RKO (cell line): Measurements from ENCODE around the gene LYPD6.
"Not testable (repeated sequence)": the region's sequence is repeated elsewhere in the genome, so short reads cannot be mapped to it uniquely, and the experiment has no call there.

Source experiments
- DNase-seq: peaks from one replicate; pipeline ENCODE4 v3.0.0-alpha.2; 2016; ENCODE audit warnings: low spot score

LYPD6 gene, protein sequence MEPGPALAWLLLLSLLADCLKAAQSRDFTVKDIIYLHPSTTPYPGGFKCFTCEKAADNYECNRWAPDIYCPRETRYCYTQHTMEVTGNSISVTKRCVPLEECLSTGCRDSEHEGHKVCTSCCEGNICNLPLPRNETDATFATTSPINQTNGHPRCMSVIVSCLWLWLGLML

GRCh38 chr2:149330127-149331022 is at the start of gene LYPD6:
Gene LYPD6, plus strand, starts transcription at chr2:149330587. Its CDS starts 107,122 bp downstream, at chr2:149437709.
- DNase-seq: peak; percentile 80

DNA sequence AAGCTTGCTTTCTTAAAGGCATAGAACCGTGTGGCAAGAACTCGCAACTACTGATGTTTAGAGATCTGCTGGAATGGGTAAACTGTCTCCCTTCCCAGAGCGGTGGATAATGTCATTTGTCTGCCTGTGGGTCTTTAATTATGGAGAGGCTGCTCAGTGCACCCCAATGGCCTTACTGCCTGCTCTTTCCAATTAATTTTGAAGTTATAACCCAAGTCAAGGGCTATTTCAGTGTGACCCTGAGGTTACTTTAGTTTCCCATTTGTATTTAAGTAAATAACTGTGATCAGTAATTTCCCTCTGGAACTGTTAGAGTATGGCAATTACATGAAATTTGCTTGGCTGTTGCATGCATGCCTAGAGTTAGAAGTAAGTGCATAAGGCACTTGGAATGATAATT is 48.9 kb upstream of the LYPD6 start:
- no peak for DNase-seq

GRCh38 chr2:149290662-149291061 is 39.7 kb upstream of the LYPD6 start:
- DNase-seq: no peak

GRCh38 chr2:149291881-149292280 is 38.5 kb upstream of the LYPD6 start:
- DNase-seq: no peak

GRCh38 chr2:149296031-149296430 is 34.4 kb upstream of the LYPD6 start:
- DNase-seq: no peak

DNA sequence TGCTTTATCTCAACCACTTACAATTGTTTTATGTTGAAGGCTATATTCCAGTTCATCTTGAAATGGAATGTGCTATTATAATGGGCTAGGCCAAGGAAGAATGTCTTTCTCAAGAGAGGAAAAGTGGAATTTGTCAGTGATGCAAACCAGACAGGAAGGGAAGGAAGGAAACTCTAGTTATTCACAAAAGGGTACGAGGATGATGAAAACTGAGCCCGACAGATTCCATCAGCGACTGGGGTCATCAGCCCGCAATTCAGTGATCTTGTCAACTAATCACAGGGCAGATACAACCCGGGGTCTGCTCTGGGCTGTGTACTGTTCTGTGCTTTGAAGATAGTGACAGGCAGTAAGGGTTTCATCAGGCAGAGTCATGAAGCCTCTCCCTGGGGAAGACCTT is 23.4 kb upstream of the LYPD6 start:
- DNase-seq: no peak

- DNase-seq: no peak
Measured at GRCh38 chr2:149310349-149310748, 20.0 kb upstream of the LYPD6 start.

- no peak for DNase-seq
Measured at GRCh38 chr2:149312039-149312438, 18.3 kb upstream of the LYPD6 start.

- DNase-seq: peak; percentile 45
Measured at GRCh38 chr2:149313512-149313972, 16.8 kb upstream of the LYPD6 start.

- no peak for DNase-seq
Measured at GRCh38 chr2:149314687-149315086, 15.7 kb upstream of the LYPD6 start.

DNA sequence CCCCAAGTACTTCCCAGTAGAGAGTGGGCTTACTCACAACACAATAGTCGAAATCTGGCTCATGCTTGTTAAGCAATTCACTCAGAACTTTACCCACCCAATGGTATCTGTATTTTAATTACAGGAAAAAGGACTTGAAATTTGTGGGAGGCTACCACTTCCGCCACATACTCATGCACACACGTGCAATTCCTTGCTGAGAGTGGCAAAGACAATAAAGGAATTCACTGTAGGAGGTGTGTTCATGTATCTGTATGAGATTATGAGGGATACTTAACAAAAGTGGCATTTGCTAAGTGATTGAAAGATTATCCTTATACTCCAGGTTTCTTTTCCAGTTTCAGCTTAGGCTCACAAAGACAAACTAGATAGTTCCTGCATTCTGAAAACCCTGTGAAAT is 14.9 kb upstream of the LYPD6 start:
- DNase-seq: no peak

DNA sequence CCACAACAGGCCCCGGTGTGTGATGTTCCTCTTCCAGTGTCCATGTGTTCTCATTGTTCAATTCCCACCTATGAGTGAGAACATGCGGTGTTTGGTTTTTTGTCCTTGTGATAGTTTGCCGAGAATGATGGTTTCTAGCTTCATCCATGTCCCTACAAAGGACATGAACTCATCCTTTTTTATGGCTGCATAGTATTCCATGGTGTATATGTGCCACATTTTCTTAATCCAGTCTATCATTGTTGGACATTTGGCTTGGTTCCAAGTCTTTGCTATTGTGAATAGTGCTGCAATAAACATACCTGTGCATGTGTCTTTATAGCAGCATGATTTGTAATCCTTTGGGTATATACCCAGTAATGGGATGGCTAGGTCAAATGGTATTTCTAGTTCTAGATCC is 11.8 kb upstream of the LYPD6 start:
- not testable (repeated sequence) for DNase-seq

GRCh38 chr2:149320362-149320761 is 10.0 kb upstream of the LYPD6 start:
- no peak for DNase-seq

GRCh38 chr2:149329068-149329467 is 1.3 kb upstream of the LYPD6 start:
- DNase-seq: no peak

- DNase-seq: peak; percentile 76
Measured at GRCh38 chr2:149329489-149330126, 779 bp upstream of the LYPD6 start.

DNA sequence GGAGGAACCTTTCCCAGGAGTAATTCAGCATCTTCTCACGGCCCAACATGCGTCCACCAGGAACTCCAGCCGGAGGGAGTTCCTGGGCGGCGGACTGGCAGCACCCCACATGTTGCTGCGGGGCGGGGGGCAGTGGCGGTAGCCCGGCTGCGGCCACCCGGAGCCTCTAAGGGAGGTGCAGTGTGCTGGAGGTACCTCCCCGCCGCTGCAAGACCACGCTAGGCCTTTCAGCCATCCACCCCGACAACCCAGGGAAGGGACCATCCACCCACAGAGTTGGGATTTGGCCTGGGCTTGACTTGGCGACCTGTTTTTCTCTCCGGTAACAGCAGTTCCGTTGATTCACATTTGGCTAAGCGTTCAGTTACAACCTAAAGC is 625 bp downstream of the LYPD6 start:
- DNase-seq: peak; percentile 13

DNA sequence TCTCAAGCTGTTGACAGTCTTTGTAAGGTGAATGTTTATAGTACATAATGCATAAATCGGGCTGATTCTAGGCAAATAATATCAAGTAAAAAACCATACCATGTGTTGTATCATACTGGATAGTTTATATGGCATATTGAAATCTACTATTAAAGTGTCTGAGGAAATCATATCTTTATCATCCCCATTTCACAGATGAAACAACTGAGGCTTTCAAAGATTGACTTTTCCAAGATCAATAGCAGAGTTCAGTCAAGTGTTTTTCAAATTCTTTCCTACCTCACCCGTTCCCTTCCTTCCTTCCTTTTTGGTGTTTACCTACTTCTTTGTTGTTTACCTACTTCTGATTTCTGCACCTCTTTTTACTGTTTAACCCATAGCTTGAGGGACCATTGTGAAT is 2.0 kb downstream of the LYPD6 start:
- no peak for DNase-seq

- DNase-seq: no peak
Measured at GRCh38 chr2:149333636-149334035, 3.2 kb downstream of the LYPD6 start.

- DNase-seq: no peak
Measured at GRCh38 chr2:149334156-149334555, 3.8 kb downstream of the LYPD6 start.

GRCh38 chr2:149339324-149339723 is 8.9 kb downstream of the LYPD6 start:
- DNase-seq: no peak

DNA sequence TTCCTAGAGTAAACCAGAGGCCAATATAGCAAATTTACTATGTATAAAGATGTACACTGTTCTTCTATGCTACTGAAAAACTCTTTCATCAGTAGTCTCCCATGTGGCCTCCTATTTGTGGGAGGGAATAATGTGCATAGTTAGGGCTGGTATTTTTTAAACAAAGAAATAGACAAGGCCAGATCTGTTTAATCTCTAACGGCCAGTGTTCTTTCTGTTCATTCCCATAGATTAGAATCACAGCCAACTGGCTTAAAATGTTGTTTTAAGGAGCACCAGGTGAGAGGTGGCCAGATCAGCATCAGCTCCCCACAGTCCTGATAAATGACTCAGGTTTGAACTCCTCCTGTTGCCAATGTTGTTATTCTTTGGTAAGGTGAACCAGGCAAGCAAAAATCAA is 12.1 kb downstream of the LYPD6 start:
- DNase-seq: no peak

DNA sequence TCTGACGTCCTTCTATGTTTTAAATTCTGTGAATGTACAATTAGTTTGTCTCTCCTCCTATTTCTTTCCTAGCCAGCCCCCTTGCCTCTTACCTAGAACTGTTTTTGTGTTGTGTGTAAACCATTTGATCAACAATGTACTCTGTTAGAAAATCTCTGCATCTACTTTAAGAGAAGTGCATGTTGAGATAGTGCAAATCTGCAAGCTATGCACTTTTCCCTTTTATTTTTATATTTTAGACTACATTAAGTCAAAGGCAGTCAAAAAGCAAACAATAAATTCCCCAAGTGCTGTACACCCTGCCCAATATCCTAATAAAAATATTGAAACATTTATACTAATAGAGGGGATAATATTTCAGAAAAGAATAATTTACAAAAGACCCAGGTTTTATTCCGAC is 13.7 kb downstream of the LYPD6 start:
- DNase-seq: no peak

DNA sequence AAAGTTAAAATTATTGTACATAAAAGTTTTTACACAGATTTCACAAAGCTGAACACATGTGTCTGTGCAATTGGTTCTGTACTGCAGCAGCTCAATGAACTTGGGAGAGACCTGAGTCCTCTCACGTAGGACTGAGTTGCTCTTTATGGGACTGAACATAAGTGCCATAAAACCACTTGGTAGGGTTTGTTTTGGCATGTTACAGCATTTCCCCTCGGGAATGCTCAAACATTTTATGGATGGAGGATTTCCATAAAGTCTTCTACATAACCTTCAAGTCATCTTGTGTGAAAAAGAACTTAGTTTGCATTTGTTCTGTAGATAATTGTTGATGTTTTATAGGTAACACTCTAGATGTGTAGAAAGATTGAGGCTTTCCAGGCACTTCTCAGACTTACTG is 15.9 kb downstream of the LYPD6 start:
- no peak for DNase-seq
